Measurements from ENCODE around the gene L3MBTL1. TPM values are rescaled to one million over a fixed set of nuclear protein-coding genes. Genes with fewer than 3 reads are reported as not detected.
"Not testable (repeated sequence)": the region's sequence is repeated elsewhere in the genome, so short reads cannot be mapped to it uniquely, and the experiment has no call there.

Gene L3MBTL1
- total RNA-seq, 1 donor from 2014 or later: 4.0 TPM

DNA sequence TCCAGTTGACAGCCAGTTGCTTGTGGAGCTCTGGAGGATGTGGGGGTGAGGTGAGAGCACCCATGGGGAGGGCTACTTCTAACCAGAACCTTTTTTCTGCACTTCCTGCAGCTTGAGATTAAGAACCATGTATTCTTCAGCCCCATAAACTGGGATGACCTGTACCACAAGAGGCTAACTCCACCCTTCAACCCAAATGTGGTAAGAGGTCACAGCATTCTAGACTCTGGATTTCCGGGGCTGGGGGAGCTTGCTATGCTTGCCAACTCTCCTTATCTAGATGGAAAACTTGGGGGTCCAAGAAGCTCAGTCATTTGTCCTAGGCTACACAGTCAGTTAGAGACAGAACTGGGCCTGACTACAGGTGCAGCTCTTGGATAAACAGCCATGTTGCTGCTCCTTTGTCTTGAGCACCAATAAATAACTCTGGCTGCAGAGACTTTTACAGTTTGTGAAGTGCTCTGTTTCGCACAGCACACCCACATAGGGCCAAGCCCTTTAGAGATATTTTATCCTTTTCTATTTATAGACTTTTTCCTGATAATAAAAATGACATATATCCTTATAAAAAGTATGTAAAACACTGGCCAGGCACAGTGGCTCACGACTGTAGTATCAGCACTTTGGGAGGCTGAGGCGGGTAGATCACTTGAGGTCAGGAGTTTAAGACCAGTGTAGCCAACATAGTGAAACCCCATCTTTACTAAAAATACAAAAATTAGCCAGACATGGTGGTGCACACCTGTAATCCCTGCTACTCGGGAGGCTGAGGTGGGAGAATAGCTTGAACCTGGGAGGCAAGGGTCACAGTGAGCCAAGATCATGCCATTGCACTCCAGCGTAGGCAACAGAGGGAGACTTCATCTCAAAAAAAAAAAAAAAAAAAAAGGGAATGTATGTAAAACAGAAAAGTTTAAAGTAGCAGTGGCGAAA, 72.6 kb downstream of the L3MBTL1 start:
- TF ChIP-seq, protein P1, sequence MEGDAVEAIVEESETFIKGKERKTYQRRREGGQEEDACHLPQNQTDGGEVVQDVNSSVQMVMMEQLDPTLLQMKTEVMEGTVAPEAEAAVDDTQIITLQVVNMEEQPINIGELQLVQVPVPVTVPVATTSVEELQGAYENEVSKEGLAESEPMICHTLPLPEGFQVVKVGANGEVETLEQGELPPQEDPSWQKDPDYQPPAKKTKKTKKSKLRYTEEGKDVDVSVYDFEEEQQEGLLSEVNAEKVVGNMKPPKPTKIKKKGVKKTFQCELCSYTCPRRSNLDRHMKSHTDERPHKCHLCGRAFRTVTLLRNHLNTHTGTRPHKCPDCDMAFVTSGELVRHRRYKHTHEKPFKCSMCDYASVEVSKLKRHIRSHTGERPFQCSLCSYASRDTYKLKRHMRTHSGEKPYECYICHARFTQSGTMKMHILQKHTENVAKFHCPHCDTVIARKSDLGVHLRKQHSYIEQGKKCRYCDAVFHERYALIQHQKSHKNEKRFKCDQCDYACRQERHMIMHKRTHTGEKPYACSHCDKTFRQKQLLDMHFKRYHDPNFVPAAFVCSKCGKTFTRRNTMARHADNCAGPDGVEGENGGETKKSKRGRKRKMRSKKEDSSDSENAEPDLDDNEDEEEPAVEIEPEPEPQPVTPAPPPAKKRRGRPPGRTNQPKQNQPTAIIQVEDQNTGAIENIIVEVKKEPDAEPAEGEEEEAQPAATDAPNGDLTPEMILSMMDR (IDR thresholded peaks at IDR 0.05; ENCODE audit: borderline replicate concordance): no peak
- DNase-seq: no peak
- H3K36me3 ChIP-seq: no peaks in the 10 kb centered on the region
- H3K27ac ChIP-seq (replicated peaks): no peak overlapping the region
- intact Hi-C loops (cut with micrococcal nuclease): no loop called here
- H3K4me3 ChIP-seq: no peak overlapping the region
- H3K4me1 ChIP-seq: no peaks in the 10 kb centered on the region
- no peaks in the 10 kb centered on the region for H3K9me3 ChIP-seq (replicated peaks)
- no peaks in the 10 kb centered on the region for H3K27me3 ChIP-seq (ENCODE audit: low read depth)

DNA sequence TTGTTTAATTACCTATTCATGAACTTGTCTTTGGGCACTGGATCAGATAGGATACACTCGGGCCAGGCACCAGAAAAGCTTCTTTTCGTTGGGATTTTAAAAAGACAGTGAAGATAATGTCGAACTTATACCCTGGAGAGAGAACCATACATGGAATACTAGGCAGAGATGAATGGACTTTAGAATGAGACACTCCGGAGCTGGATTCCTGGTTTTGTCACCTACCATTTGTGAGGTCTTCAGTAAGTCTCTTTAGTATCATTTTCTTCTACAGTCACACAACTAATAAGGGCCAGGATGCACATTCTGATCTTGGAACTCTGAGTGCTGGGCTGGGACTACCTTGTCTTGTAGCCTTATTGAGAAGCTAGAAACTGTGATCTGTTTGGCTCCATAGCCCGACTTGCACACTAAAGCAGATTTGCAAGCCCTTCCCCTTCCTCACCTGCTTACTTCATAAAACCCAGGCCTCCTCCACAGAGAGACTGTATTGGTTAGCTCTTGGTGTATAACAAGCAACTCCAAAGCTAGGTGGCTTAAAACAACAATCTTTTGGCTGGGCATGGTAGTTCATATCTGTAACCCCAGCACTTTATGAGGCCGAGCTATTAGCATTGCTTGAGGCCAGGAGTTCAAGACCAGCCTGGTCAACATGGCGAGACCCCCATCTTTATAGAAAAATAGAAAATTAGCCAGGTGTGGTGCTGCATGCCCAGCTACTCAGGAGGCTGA, 75.8 kb downstream of the L3MBTL1 start:
- H3K36me3 ChIP-seq: no peaks in the 10 kb centered on the region
- intact Hi-C loops (cut with micrococcal nuclease): no loop called here
- H3K4me1 ChIP-seq: no peaks in the 10 kb centered on the region
- no peaks in the 10 kb centered on the region for H3K27me3 ChIP-seq (ENCODE audit: low read depth)
- no peak overlapping the region for H3K4me3 ChIP-seq
- TF ChIP-seq, protein P1 (IDR thresholded peaks at IDR 0.05; ENCODE audit: borderline replicate concordance): no peak
- DNase-seq: no peak
- H3K9me3 ChIP-seq (replicated peaks): no peaks in the 10 kb centered on the region
- no peak overlapping the region for H3K27ac ChIP-seq (replicated peaks)

DNA sequence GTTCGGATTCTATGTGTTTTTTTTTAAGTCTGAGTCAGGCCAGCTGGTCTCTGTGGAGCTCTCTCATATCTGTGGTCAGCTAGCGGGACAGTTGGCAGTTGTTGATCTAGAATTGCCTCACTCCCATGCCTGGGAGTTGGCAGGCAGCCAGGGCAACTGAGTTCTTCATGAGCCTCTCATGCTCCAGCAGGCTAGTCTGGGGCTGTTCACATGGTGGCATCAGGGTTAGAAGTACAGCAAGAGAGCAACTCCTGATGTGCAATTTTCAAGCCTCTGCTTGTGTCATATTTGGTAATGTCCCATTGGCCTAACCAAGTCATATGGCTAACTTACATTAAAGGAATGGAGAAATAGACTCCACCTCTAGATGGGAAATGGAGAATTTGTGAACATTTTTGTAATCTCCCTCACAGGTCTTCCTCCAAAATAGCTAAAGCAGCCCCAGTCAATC, 76.5 kb downstream of the L3MBTL1 start:
- no peaks in the 10 kb centered on the region for H3K4me1 ChIP-seq
- H3K9me3 ChIP-seq (replicated peaks): no peaks in the 10 kb centered on the region
- no peak overlapping the region for H3K4me3 ChIP-seq
- intact Hi-C loops (cut with micrococcal nuclease): no loop called here
- no peaks in the 10 kb centered on the region for H3K27me3 ChIP-seq (ENCODE audit: low read depth)
- H3K27ac ChIP-seq (replicated peaks): no peak overlapping the region
- peak; percentile 46 for DNase-seq
- H3K36me3 ChIP-seq: no peaks in the 10 kb centered on the region
- TF ChIP-seq, protein P1 (IDR thresholded peaks at IDR 0.05; ENCODE audit: borderline replicate concordance): no peak

- H3K4me1 ChIP-seq: peaks cover under 1% of the 10 kb centered on the region
- TF ChIP-seq, protein P1 (IDR thresholded peaks at IDR 0.05; ENCODE audit: borderline replicate concordance): no peak
- H3K27ac ChIP-seq (replicated peaks): no peak overlapping the region
- no peaks in the 10 kb centered on the region for H3K9me3 ChIP-seq (replicated peaks)
- DNase-seq: no peak
- intact Hi-C loops (cut with micrococcal nuclease): no loop called here
- H3K27me3 ChIP-seq (ENCODE audit: low read depth): no peaks in the 10 kb centered on the region
- H3K4me3 ChIP-seq: no peak overlapping the region
- no peaks in the 10 kb centered on the region for H3K36me3 ChIP-seq
These were observed 77.1 kb downstream of the L3MBTL1 start for GRCh38 chr20:43584448-43585136.

GRCh38 chr20:43586641-43587040, 79.1 kb downstream of the L3MBTL1 start:
- Histone ChIP-seq H3K4me3 (no peak overlapping the region), H3K9me3 (replicated peaks) (no peaks in the 10 kb centered on the region), H3K4me1 (peaks cover 17% of the 10 kb centered on the region), H3K27ac (replicated peaks) (no peak overlapping the region), H3K36me3 (no peaks in the 10 kb centered on the region), H3K27me3 (ENCODE audit: low read depth) (no peaks in the 10 kb centered on the region)
- no peak for DNase-seq
- TF ChIP-seq, protein P1 (IDR thresholded peaks at IDR 0.05; ENCODE audit: borderline replicate concordance): no peak
- intact Hi-C loops (cut with micrococcal nuclease): no loop called here

DNA sequence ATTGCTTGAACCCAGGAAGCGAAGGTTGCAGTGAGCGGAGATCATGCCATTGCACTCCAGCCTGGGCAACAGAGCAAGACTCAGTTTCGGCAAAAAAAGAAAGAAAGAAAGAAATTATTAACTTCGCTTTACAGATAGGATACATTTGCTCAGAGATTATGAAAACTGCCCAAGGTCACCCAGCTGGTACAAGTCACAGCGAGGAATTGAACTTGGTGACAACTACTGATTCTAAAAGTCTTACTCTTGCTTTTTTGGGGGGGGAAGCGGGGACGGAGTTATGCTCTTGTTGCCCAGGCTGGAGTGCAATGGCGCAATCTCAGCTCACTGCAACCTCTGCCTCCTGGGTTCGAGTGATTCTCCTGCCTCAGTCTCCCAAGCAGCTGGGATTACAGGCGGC, 81.0 kb downstream of the L3MBTL1 start:
- H3K27ac ChIP-seq (replicated peaks); intact Hi-C loops (cut with micrococcal nuclease); DNase-seq; H3K4me3 ChIP-seq; H3K36me3 ChIP-seq; H3K27me3 ChIP-seq (ENCODE audit: low read depth); H3K9me3 ChIP-seq (replicated peaks): not testable (repeated sequence)
- peaks cover 22% of the 10 kb centered on the region for H3K4me1 ChIP-seq
